GM15510 (cell line): ENCODE data around the gene ATP11A.

Experiments used
- POLR2A ChIP-seq: IDR thresholded peaks from 3 replicates; pipeline ENCODE4 v1.6.1; 2011; ENCODE audit warnings: borderline replicate concordance; ENCODE audit not compliant: insufficient read length; ENCODE audit errors: extremely low read depth

ATP11A gene

GRCh38 chr13:112871742-112872141, 181.9 kb downstream of the ATP11A start:
- no peak for TF ChIP-seq POLR2A

GRCh38 chr13:112872657-112873631, 183.1 kb downstream of the ATP11A start:
- peak; percentile 20 for TF ChIP-seq POLR2A

- peak; percentile 8 for TF ChIP-seq POLR2A
Measured at GRCh38 chr13:112873851-112874750, 184.3 kb downstream of the ATP11A start.

GRCh38 chr13:112874751-112875300, 185.0 kb downstream of the ATP11A start:
- no peak for TF ChIP-seq POLR2A

- no peak for TF ChIP-seq POLR2A
Measured at GRCh38 chr13:112875627-112876026, 185.8 kb downstream of the ATP11A start.

- TF ChIP-seq POLR2A: no peak
Measured at GRCh38 chr13:112876305-112877000, 186.6 kb downstream of the ATP11A start.

GRCh38 chr13:112877066-112877465, 187.2 kb downstream of the ATP11A start:
- TF ChIP-seq POLR2A: no peak

- no peak for TF ChIP-seq POLR2A
Measured at GRCh38 chr13:112877539-112877938, 187.7 kb downstream of the ATP11A start.

GRCh38 chr13:112877976-112878955, 188.4 kb downstream of the ATP11A start:
- no peak for TF ChIP-seq POLR2A

- TF ChIP-seq POLR2A: no peak
Measured at GRCh38 chr13:112879283-112879833, 189.5 kb downstream of the ATP11A start.

GRCh38 chr13:112880221-112880641, 190.4 kb downstream of the ATP11A start:
- no peak for TF ChIP-seq POLR2A

GRCh38 chr13:112880976-112881540, 191.2 kb downstream of the ATP11A start:
- no peak for TF ChIP-seq POLR2A
